HEK293 (cell line): ENCODE data around the gene NUP85.

Experiments
- GLIS1 ChIP-seq: fragments of 450-650 bp; formaldehyde crosslinking; IDR thresholded peaks from 2 replicates; pipeline ENCODE4 v1.5.1; 2016; ENCODE audit warnings: missing biosample characterization, missing genetic modification characterization
- GLIS2 ChIP-seq: fragments of 450-650 bp; formaldehyde crosslinking; IDR thresholded peaks from 2 replicates; pipeline ENCODE4 v1.5.1; 2016; ENCODE audit warnings: missing biosample characterization, missing genetic modification characterization
- HOXC10 ChIP-seq: sonication (generic); formaldehyde crosslinking; IDR thresholded peaks from 2 replicates; pipeline ENCODE4 v1.8.1; 2023; ENCODE audit warnings: mild to moderate bottlenecking, missing genetic modification reagents
- KLF9 ChIP-seq: fragments of 450-650 bp; formaldehyde crosslinking; IDR thresholded peaks from 2 replicates; pipeline ENCODE4 v1.5.1; 2016; ENCODE audit warnings: missing biosample characterization, missing genetic modification characterization, low read depth
- OSR2 ChIP-seq: fragments of 450-650 bp; formaldehyde crosslinking; IDR thresholded peaks from 2 replicates; pipeline ENCODE4 v1.5.1; 2016; ENCODE audit warnings: missing biosample characterization, missing genetic modification characterization
- SP3 ChIP-seq: fragments of 450-650 bp; formaldehyde crosslinking; IDR thresholded peaks from 2 replicates; pipeline ENCODE4 v1.5.1; 2016; ENCODE audit warnings: missing biosample characterization, missing genetic modification characterization
- TRIM28 ChIP-seq: IDR thresholded peaks from 2 replicates; pipeline ENCODE4 v1.6.1; 2011; ENCODE audit warnings: low read length, control low read depth, borderline replicate concordance
- ZBTB20 ChIP-seq: fragments of 450-650 bp; formaldehyde crosslinking; IDR thresholded peaks from 2 replicates; pipeline ENCODE4 v1.5.1; 2016; ENCODE audit warnings: missing biosample characterization, missing genetic modification characterization
- ZEB2 ChIP-seq: fragments of 450-650 bp; formaldehyde crosslinking; IDR thresholded peaks from 2 replicates; pipeline ENCODE4 v1.5.1; 2016; ENCODE audit warnings: missing biosample characterization, missing genetic modification characterization
- ZNF133 ChIP-seq: fragments of 450-650 bp; formaldehyde crosslinking; IDR thresholded peaks from 2 replicates; pipeline ENCODE4 v1.5.1; 2016; ENCODE audit warnings: missing biosample characterization, missing genetic modification characterization
- ZNF423 ChIP-seq: fragments of 450-650 bp; formaldehyde crosslinking; IDR thresholded peaks from 2 replicates; pipeline ENCODE4 v1.5.1; 2016; ENCODE audit warnings: missing biosample characterization, missing genetic modification characterization
- ZNF561 ChIP-seq: fragments of 450-650 bp; IDR thresholded peaks from 2 replicates; pipeline ENCODE4 v1.5.1; 2018; ENCODE audit warnings: missing biosample characterization, missing genetic modification characterization, borderline replicate concordance
- ZNF600 ChIP-seq: fragments of 450-650 bp; formaldehyde crosslinking; IDR thresholded peaks from 2 replicates; pipeline ENCODE4 v1.5.1; 2016; ENCODE audit warnings: missing biosample characterization, missing genetic modification characterization
- ZNF629 ChIP-seq: fragments of 450-650 bp; formaldehyde crosslinking; IDR thresholded peaks from 2 replicates; pipeline ENCODE4 v1.5.1; 2017; ENCODE audit warnings: missing biosample characterization, missing genetic modification characterization
- ZNF654 ChIP-seq: fragments of 450-650 bp; formaldehyde crosslinking; IDR thresholded peaks from 2 replicates; pipeline ENCODE4 v1.5.1; 2016; ENCODE audit warnings: low read depth, missing biosample characterization, missing genetic modification characterization
- ZNF785 ChIP-seq: fragments of 450-650 bp; formaldehyde crosslinking; IDR thresholded peaks from 2 replicates; pipeline ENCODE4 v1.5.1; 2016; ENCODE audit warnings: missing biosample characterization, missing genetic modification characterization
- TF ChIP-seq, protein P1 (sequence below): fragments of 450-650 bp; formaldehyde crosslinking; IDR thresholded peaks from 2 replicates; pipeline ENCODE4 v1.5.1; 2016; ENCODE audit warnings: missing biosample characterization, missing genetic modification characterization
- TF ChIP-seq, protein P2 (sequence below): fragments of 450-650 bp; IDR thresholded peaks from 2 replicates; pipeline ENCODE4 v1.5.1; 2018; ENCODE audit warnings: missing biosample characterization, missing genetic modification characterization
- TF ChIP-seq, protein P3 (sequence below): fragments of 450-650 bp; formaldehyde crosslinking; IDR thresholded peaks from 2 replicates; pipeline ENCODE4 v1.5.0; 2017; ENCODE audit warnings: missing biosample characterization, missing genetic modification characterization, borderline replicate concordance
- TF ChIP-seq, protein P4 (sequence below): fragments of 450-650 bp; formaldehyde crosslinking; IDR thresholded peaks from 2 replicates; pipeline ENCODE4 v1.5.1; 2016; ENCODE audit warnings: missing biosample characterization, missing genetic modification characterization
- TF ChIP-seq, protein P5 (sequence below): fragments of 450-650 bp; IDR thresholded peaks from 2 replicates; pipeline ENCODE4 v1.5.1; 2018; ENCODE audit warnings: missing biosample characterization, mild to moderate bottlenecking, missing genetic modification characterization

NUP85 gene

DNA sequence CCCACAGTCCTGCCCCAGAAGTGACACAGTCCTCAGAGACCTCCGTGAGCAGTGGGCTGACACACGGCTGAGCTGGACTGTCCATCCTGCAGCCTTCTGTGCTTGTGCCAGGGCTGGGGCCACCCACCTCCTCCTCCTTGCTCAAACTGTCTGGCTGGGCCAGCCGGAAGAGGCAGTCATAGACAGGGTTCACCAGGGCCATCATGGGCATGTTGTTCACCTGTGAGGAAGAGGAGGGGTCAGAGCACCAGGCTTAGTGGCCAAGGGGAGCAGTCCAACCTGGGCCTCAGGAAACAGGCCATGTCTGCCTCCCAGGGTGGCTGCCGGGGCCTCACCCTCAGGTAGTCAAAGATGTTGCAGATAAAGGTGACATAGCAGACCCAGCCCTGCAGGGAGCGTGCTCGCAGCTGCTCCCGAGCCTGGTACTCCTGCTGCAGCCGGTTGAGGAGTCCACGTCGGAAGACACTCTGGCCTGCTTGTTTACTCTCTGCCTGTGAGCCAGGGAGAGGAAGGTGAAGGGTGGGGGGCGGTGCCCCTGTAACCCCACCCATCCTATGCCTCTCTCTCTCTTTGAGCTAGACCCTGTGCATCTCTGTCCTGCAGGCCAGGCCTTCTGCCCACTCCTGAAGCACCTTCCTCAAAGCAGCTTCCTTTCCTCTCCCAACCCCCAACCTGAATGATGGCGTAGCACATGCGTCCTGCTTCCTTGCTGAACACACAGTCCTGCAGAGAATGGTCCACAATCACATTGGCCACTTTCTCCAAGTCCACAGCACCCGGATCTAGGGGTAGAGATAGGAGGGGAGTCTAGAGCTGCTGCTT, 62.1 kb downstream of the NUP85 start (continued):
- TF ChIP-seq ZEB2 (tag by site-specific recombination) (peak; percentile 43; the same call in 1 of the 2 replicates), GLIS1 (tag by site-specific recombination) (peak; percentile 79), KLF9 (tag by site-specific recombination) (peak; percentile 39; the same call in 1 of the 2 replicates), ZNF654 (tag by site-specific recombination) (peak; percentile 6; the same call in 1 of the 2 replicates), ZNF600 (peak; percentile 90), OSR2 (tag by site-specific recombination) (0 out of 2 replicates have a peak, but pooled peaks have one; percentile 47), ZNF561 (tag by site-specific recombination) (peak; percentile 37; the same call in 1 of the 2 replicates), ZBTB20 (tag by site-specific recombination) (peak; percentile 93), ZNF133 (tag by site-specific recombination) (no peak), TRIM28 (0 out of 2 replicates have a peak, but pooled peaks have one; percentile 15), ZNF629 (tag by site-specific recombination) (peak; percentile 25), HOXC10 (CRISPR knock-in tag) (no peak), SP3 (tag by site-specific recombination) (peak; percentile 43; the same call in 1 of the 2 replicates), ZNF785 (no peak), ZNF423 (tag by site-specific recombination) (0 out of 2 replicates have a peak, but pooled peaks have one; percentile 14), GLIS2 (no peak; the same call in 1 of the 2 replicates)
- TF ChIP-seq, protein P1, sequence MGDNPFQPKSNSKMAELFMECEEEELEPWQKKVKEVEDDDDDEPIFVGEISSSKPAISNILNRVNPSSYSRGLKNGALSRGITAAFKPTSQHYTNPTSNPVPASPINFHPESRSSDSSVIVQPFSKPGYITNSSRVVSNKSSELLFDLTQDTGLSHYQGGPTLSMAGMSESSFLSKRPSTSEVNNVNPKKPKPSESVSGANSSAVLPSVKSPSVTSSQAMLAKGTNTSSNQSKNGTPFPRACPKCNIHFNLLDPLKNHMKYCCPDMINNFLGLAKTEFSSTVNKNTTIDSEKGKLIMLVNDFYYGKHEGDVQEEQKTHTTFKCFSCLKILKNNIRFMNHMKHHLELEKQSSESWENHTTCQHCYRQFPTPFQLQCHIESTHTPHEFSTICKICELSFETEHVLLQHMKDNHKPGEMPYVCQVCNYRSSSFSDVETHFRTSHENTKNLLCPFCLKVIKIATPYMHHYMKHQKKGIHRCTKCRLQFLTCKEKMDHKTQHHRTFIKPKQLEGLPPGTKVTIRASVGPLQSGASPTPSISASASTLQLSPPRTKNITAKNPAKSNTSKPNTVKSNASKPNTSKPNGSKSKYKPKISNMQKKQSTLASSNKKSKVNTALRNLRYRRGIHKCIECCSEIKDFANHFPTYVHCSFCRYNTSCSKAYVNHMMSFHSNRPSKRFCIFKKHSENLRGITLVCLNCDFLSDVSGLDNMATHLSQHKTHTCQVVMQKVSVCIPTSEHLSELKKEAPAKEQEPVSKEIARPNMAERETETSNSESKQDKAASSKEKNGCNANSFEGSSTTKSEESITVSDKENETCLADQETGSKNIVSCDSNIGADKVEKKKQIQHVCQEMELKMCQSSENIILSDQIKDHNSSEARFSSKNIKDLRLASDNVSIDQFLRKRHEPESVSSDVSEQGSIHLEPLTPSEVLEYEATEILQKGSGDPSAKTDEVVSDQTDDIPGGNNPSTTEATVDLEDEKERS (tag by site-specific recombination): no peak
- TF ChIP-seq, protein P2, sequence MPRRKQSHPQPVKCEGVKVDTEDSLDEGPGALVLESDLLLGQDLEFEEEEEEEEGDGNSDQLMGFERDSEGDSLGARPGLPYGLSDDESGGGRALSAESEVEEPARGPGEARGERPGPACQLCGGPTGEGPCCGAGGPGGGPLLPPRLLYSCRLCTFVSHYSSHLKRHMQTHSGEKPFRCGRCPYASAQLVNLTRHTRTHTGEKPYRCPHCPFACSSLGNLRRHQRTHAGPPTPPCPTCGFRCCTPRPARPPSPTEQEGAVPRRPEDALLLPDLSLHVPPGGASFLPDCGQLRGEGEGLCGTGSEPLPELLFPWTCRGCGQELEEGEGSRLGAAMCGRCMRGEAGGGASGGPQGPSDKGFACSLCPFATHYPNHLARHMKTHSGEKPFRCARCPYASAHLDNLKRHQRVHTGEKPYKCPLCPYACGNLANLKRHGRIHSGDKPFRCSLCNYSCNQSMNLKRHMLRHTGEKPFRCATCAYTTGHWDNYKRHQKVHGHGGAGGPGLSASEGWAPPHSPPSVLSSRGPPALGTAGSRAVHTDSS (tag by site-specific recombination): peak; percentile 38; the same call in 1 of the 2 replicates
- TF ChIP-seq, protein P3, sequence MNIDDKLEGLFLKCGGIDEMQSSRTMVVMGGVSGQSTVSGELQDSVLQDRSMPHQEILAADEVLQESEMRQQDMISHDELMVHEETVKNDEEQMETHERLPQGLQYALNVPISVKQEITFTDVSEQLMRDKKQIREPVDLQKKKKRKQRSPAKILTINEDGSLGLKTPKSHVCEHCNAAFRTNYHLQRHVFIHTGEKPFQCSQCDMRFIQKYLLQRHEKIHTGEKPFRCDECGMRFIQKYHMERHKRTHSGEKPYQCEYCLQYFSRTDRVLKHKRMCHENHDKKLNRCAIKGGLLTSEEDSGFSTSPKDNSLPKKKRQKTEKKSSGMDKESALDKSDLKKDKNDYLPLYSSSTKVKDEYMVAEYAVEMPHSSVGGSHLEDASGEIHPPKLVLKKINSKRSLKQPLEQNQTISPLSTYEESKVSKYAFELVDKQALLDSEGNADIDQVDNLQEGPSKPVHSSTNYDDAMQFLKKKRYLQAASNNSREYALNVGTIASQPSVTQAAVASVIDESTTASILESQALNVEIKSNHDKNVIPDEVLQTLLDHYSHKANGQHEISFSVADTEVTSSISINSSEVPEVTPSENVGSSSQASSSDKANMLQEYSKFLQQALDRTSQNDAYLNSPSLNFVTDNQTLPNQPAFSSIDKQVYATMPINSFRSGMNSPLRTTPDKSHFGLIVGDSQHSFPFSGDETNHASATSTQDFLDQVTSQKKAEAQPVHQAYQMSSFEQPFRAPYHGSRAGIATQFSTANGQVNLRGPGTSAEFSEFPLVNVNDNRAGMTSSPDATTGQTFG (tag by site-specific recombination): no peak
- TF ChIP-seq, protein P4, sequence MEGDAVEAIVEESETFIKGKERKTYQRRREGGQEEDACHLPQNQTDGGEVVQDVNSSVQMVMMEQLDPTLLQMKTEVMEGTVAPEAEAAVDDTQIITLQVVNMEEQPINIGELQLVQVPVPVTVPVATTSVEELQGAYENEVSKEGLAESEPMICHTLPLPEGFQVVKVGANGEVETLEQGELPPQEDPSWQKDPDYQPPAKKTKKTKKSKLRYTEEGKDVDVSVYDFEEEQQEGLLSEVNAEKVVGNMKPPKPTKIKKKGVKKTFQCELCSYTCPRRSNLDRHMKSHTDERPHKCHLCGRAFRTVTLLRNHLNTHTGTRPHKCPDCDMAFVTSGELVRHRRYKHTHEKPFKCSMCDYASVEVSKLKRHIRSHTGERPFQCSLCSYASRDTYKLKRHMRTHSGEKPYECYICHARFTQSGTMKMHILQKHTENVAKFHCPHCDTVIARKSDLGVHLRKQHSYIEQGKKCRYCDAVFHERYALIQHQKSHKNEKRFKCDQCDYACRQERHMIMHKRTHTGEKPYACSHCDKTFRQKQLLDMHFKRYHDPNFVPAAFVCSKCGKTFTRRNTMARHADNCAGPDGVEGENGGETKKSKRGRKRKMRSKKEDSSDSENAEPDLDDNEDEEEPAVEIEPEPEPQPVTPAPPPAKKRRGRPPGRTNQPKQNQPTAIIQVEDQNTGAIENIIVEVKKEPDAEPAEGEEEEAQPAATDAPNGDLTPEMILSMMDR (tag by site-specific recombination): peak; percentile 75
- TF ChIP-seq, protein P5, sequence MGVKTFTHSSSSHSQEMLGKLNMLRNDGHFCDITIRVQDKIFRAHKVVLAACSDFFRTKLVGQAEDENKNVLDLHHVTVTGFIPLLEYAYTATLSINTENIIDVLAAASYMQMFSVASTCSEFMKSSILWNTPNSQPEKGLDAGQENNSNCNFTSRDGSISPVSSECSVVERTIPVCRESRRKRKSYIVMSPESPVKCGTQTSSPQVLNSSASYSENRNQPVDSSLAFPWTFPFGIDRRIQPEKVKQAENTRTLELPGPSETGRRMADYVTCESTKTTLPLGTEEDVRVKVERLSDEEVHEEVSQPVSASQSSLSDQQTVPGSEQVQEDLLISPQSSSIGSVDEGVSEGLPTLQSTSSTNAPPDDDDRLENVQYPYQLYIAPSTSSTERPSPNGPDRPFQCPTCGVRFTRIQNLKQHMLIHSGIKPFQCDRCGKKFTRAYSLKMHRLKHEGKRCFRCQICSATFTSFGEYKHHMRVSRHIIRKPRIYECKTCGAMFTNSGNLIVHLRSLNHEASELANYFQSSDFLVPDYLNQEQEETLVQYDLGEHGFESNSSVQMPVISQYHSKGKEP (tag by site-specific recombination): peak; percentile 58; the same call in 1 of the 2 replicates
